Measurements from ENCODE around the gene HAX1. TPM values are rescaled to one million over a fixed set of nuclear protein-coding genes. Genes with fewer than 3 reads are reported as not detected.

Gene HAX1
- total RNA-seq (2014; rRNA removed; shearing (Covaris generic)) = 72.0 and 73.2 TPM in 2 replicates
- polyA plus RNA-seq (2016; fragmentation: Nextera tagmentation; extraction: Ambion mirVana) = 92.0 and 92.5 TPM in 2 replicates
- long read RNA-seq, transcript HAX1-204 (7 exons, 914 nt) = minor isoform, 9 of 130 reads
- long read RNA-seq, transcript HAX1-201 (7 exons, 1,227 nt) = major isoform, 105 of 130 reads
- long read RNA-seq, partial matches to known transcripts = 4 of 130 reads
- long read RNA-seq, other reads (novel, unspliced or antisense) = 10 of 130 reads

- Histone ChIP-seq H3F3A (replicated peaks; ENCODE audit: low read depth) (peaks cover 36% of the 10 kb centered on the region), H2AFZ (peak within 1 kb of the TSS; percentile 99), H3K27ac (ENCODE audit: low read depth) (peak within 1 kb of the TSS; percentile 97), H3K4me3 (peak within 1 kb of the TSS; percentile 95), H3K4me1 (ENCODE audit: insufficient read depth) (no peaks in the 10 kb centered on the region; the same call in 1 of the 2 replicates), H3K79me2 (replicated peaks; ENCODE audit: insufficient read depth) (peaks cover 12% of the 10 kb centered on the region), H3K4me2 (peak within 1 kb of the TSS; percentile 93), H3K36me3 (ENCODE audit: insufficient read depth) (peaks cover 20% of the 10 kb centered on the region), H3K27me3 (ENCODE audit: insufficient read depth) (no peaks in the 10 kb centered on the region), H3K9me2 (ENCODE audit: insufficient read depth) (no peaks in the 10 kb centered on the region), H4K20me1 (replicated peaks; ENCODE audit: insufficient read depth) (no peaks in the 10 kb centered on the region; the same call in 1 of the 2 replicates)
- Mint-ChIP-seq H3K36me3 (ENCODE audit: low read depth) (peaks cover 58% of the 10 kb centered on the region), H3K27ac (peak within 1 kb of the TSS; percentile 98), H3K9me3 (no peaks in the 10 kb centered on the region), H3K4me3 (peak within 1 kb of the TSS; percentile 95), H3K27me3 (ENCODE audit: insufficient read depth, low read depth, poor library complexity) (peaks cover 13% of the 10 kb centered on the region), H3K4me1 (peaks cover 8% of the 10 kb centered on the region; the same call in 2 of the 3 replicates)
- DNase-seq (ENCODE audit: low spot score) = peak; percentile 95
- peak; percentile 94 for ATAC-seq
- TF ChIP-seq ETS1 (IDR thresholded peaks at IDR 0.05) = 0 out of 2 replicates have a peak, but pooled peaks have one; percentile 53
- no peak for TF ChIP-seq NANOG (IDR thresholded peaks at IDR 0.05; ENCODE audit: borderline replicate concordance)
- TF ChIP-seq CTCF (conservative IDR thresholded peaks at IDR 0.05; ENCODE audit: low read depth in 2 of 2) = peak; percentile 75 to 88
- TF ChIP-seq JUNB (IDR thresholded peaks at IDR 0.05; ENCODE audit: unreplicated experiment) = no peak
- no peak for TF ChIP-seq REST (IDR thresholded peaks at IDR 0.05; ENCODE audit: unreplicated experiment)
- TF ChIP-seq ZNF462 (CRISPR knock-in tag; IDR thresholded peaks at IDR 0.05) = no peak
- TF ChIP-seq POLR2AphosphoS5 (IDR thresholded peaks at IDR 0.05; ENCODE audit: low read depth) = peak; percentile 69
- TF ChIP-seq EZH2phosphoT487 (IDR thresholded peaks at IDR 0.05; ENCODE audit: unreplicated experiment) = no peak
- no peak for TF ChIP-seq ZNF114 (CRISPR knock-in tag; IDR thresholded peaks at IDR 0.05)
- TF ChIP-seq EZH2 (IDR thresholded peaks at IDR 0.05; ENCODE audit: low read depth, unreplicated experiment) = no peak
- TF ChIP-seq ZNF331 (CRISPR knock-in tag; IDR thresholded peaks at IDR 0.05; ENCODE audit: low read depth) = no peak
- no peak for TF ChIP-seq STAT1 (IDR thresholded peaks at IDR 0.05; ENCODE audit: unreplicated experiment)
Measured at GRCh38 chr1:154272217-154272998, at the start of gene HAX1. Gene HAX1 (plus strand): TSS chr1:154272629. CDS start chr1:154272724, 95 bp downstream.
